Prostate gland (tissue), 2 donors: ENCODE data around the gene IFNA2.

Source experiments
- CTCF ChIP-seq, 4 experiments: fragments of 200-600 bp in 2 of 4; fragments of 450-650 bp in 2 of 4; sonication (generic) in 2 of 4; IDR thresholded peaks; 1 replicate in 3 of 4; 2 replicates in 1 of 4; pipeline ENCODE4 v1.5.1; 2016 to 2019; ENCODE audit warnings: antibody characterized with exemption in 4 of 4, mild to moderate bottlenecking in 2 of 4, moderate library complexity in 2 of 4
- POLR2A ChIP-seq: fragments of 450-650 bp; IDR thresholded peaks from one replicate; pipeline ENCODE4 v1.6.1; 2016; ENCODE audit warnings: antibody characterized with exemption, mild to moderate bottlenecking

- TF ChIP-seq CTCF (IDR thresholded peaks at IDR 0.05): no peak
- TF ChIP-seq POLR2A: no peak
These were observed 27.4 kb downstream of the IFNA2 start for GRCh38 chr9:21357479-21358460.
